ENCODE data around the gene FBXW5. TPM values are rescaled to one million over a fixed set of nuclear protein-coding genes. Genes with fewer than 3 reads are reported as not detected.

Gene FBXW5
- total RNA-seq, 1 donor from 2014 or later = 157 TPM

GRCh38 chr9:136965771-136966484 lies 21.4 kb upstream of the FBXW5 start:
- Histone ChIP-seq H3K36me3 (no peaks in the 10 kb centered on the region), H3K9me3 (replicated peaks) (no peaks in the 10 kb centered on the region), H3K4me1 (peaks cover 60% of the 10 kb centered on the region), H3K4me3 (peak overlapping the region; percentile 34), H3K27me3 (ENCODE audit: low read depth) (no peaks in the 10 kb centered on the region), H3K27ac (replicated peaks) (no peak overlapping the region)
- intact Hi-C loops (cut with micrococcal nuclease) = no loop called here
- no peak for TF ChIP-seq CTCF (IDR thresholded peaks at IDR 0.05; ENCODE audit: borderline replicate concordance)
- DNase-seq = no peak

- H3K9me3 ChIP-seq (replicated peaks) = no peaks in the 10 kb centered on the region
- no peak for DNase-seq
- H3K27me3 ChIP-seq (ENCODE audit: low read depth) = no peaks in the 10 kb centered on the region
- peaks cover 56% of the 10 kb centered on the region for H3K4me1 ChIP-seq
- no peak for TF ChIP-seq CTCF (IDR thresholded peaks at IDR 0.05; ENCODE audit: borderline replicate concordance)
- no peak overlapping the region for H3K4me3 ChIP-seq
- H3K36me3 ChIP-seq = no peaks in the 10 kb centered on the region
- intact Hi-C loops (cut with micrococcal nuclease) = no loop called here
- no peak overlapping the region for H3K27ac ChIP-seq (replicated peaks)
Observed at GRCh38 chr9:136964833-136965422, 20.4 kb upstream of the FBXW5 start.

- H3K27me3 ChIP-seq (ENCODE audit: low read depth) = no peaks in the 10 kb centered on the region
- TF ChIP-seq CTCF (IDR thresholded peaks at IDR 0.05; ENCODE audit: borderline replicate concordance) = no peak
- no peaks in the 10 kb centered on the region for H3K9me3 ChIP-seq (replicated peaks)
- H3K4me1 ChIP-seq = peaks cover 56% of the 10 kb centered on the region
- intact Hi-C loops (cut with micrococcal nuclease) = no loop called here
- DNase-seq = no peak
- no peaks in the 10 kb centered on the region for H3K36me3 ChIP-seq
- no peak overlapping the region for H3K27ac ChIP-seq (replicated peaks)
- no peak overlapping the region for H3K4me3 ChIP-seq
Observed at GRCh38 chr9:136964171-136964689, 19.7 kb upstream of the FBXW5 start.

GRCh38 chr9:136963751-136964150 lies 19.2 kb upstream of the FBXW5 start:
- no peak overlapping the region for H3K4me3 ChIP-seq
- DNase-seq = no peak
- no peaks in the 10 kb centered on the region for H3K27me3 ChIP-seq (ENCODE audit: low read depth)
- H3K9me3 ChIP-seq (replicated peaks) = no peaks in the 10 kb centered on the region
- intact Hi-C loops (cut with micrococcal nuclease) = no loop called here
- H3K36me3 ChIP-seq = no peaks in the 10 kb centered on the region
- no peak for TF ChIP-seq CTCF (IDR thresholded peaks at IDR 0.05; ENCODE audit: borderline replicate concordance)
- no peak overlapping the region for H3K27ac ChIP-seq (replicated peaks)
- H3K4me1 ChIP-seq = peaks cover 53% of the 10 kb centered on the region

GRCh38 chr9:136963341-136963740 lies 18.8 kb upstream of the FBXW5 start:
- H3K27ac ChIP-seq (replicated peaks) = no peak overlapping the region
- DNase-seq = no peak
- no peaks in the 10 kb centered on the region for H3K36me3 ChIP-seq
- no peak for TF ChIP-seq CTCF (IDR thresholded peaks at IDR 0.05; ENCODE audit: borderline replicate concordance)
- no peaks in the 10 kb centered on the region for H3K27me3 ChIP-seq (ENCODE audit: low read depth)
- H3K4me1 ChIP-seq = peaks cover 49% of the 10 kb centered on the region
- intact Hi-C loops (cut with micrococcal nuclease) = no loop called here
- no peak overlapping the region for H3K4me3 ChIP-seq
- no peaks in the 10 kb centered on the region for H3K9me3 ChIP-seq (replicated peaks)
